Gastrocnemius medialis (tissue), 4 donors: ENCODE results near the gene ADORA2A. TPM values are rescaled to one million over a fixed set of nuclear protein-coding genes. Genes with fewer than 3 reads are reported as not detected.

Source experiments
- ATAC-seq, 2 donors: fragments of 150-250 bp; one replicate each; pipeline ENCODE4 v1.9.1; 2016
- DNase-seq, 2 donors: peaks; one replicate each; pipeline ENCODE4 v3.0.0-alpha.2; 2019
- H3K27ac ChIP-seq, 4 donors: fragments of 200-600 bp; sonication (generic); 1 replicate in 1 of 4; 2 replicates in 3 of 4; pipeline ENCODE4 v1.5.1; 2016 to 2018; ENCODE audit warnings: mild to moderate bottlenecking in 2 of 4, moderate library complexity in 1 of 4
- H3K27me3 ChIP-seq, 3 donors: fragments of 200-600 bp; sonication (generic) in 2 of 3; 1 replicate in 1 of 3; 2 replicates in 2 of 3; pipeline versions ENCODE4 v1.5.1 to v1.6.0; 2016 to 2019; ENCODE audit warnings: mild to moderate bottlenecking in 1 of 3, moderate library complexity in 1 of 3
- H3K36me3 ChIP-seq, 2 donors: fragments of 200-600 bp; sonication (generic) in 1 of 2; one replicate each; pipeline ENCODE4 v1.5.1; 2017 to 2018
- H3K4me1 ChIP-seq, 2 donors: fragments of 200-600 bp; sonication (generic) in 1 of 2; one replicate each; pipeline ENCODE4 v1.5.1; 2016 to 2017; ENCODE audit warnings: mild to moderate bottlenecking in 2 of 2
- H3K4me3 ChIP-seq, 4 donors: fragments of 200-600 bp; sonication (generic) in 3 of 4; 1 replicate in 1 of 4; 2 replicates in 3 of 4; pipeline ENCODE4 v1.5.1; 2016 to 2019; ENCODE audit warnings: mild to moderate bottlenecking in 2 of 4
- H3K9me3 ChIP-seq, 3 donors: fragments of 200-600 bp; sonication (generic) in 2 of 3; 1 replicate in 1 of 3; 2 replicates in 2 of 3; pipeline ENCODE4 v1.5.1; 2016 to 2019
- CTCF ChIP-seq, 5 experiments: fragments of 450-650 bp in 3 of 5; fragments of 200-600 bp in 2 of 5; sonication (generic) in 2 of 5; IDR thresholded peaks in 4 of 5; conservative IDR thresholded peaks in 1 of 5; 1 replicate in 4 of 5; 2 replicates in 1 of 5; pipeline ENCODE4 v1.5.1; 2016 to 2019; ENCODE audit warnings: antibody characterized with exemption in 5 of 5, mild to moderate bottlenecking in 3 of 5, moderate library complexity in 3 of 5
- POLR2A ChIP-seq, 2 donors: fragments of 450-650 bp; IDR thresholded peaks; one replicate each; pipeline ENCODE4 v1.6.1; 2017; ENCODE audit warnings: antibody characterized with exemption in 2 of 2, mild to moderate bottlenecking in 2 of 2, moderate library complexity in 2 of 2
- in situ Hi-C, 4 donors: fragments of 200-750 bp; cut with MboI; loops; one replicate each; pipeline versions ENCODE4 v1.15.0 to v1.8.0; 2017; ENCODE audit warnings: low sequenced_read_pairs in 4 of 4
- intact Hi-C: fragments of 100-400 bp; cut with DNase I; formaldehyde crosslinking; loops from one replicate; pipeline ENCODE4 v1.15.1; 2023; ENCODE audit warnings: low total_unique reads
- total RNA-seq, 4 donors: library from RNA; depleted of rRNA; stranded (reverse); fragments of >200 nt; gene quantifications; one replicate each; pipeline versions ENCODE4 v1.1.0 to v1.2.3, GENCODE V29; 2016

ADORA2A gene
- total RNA-seq, 4 donors from 2014 or later = 0.39 to 3.6 (median 1.2) TPM

GRCh38 chr22:24412274-24412673, 15.1 kb upstream of the ADORA2A start:
- H3K27ac ChIP-seq = peak overlapping the region in 1 of 4 donors; percentile 56
- no peak for TF ChIP-seq POLR2A (IDR thresholded peaks at IDR 0.05)
- no peak for ATAC-seq

GRCh38 chr22:24413271-24413670, 14.1 kb upstream of the ADORA2A start:
- intact Hi-C loops = no loop called here
- H3K36me3 ChIP-seq = peaks cover 0 to 37% of the 10 kb centered on the region in 2 donors

More at GRCh38 chr22:24412274-24412673, 15.1 kb upstream of the ADORA2A start:
- H3K4me1 ChIP-seq = peaks cover 9 to 14% of the 10 kb centered on the region in 2 donors
- H3K36me3 ChIP-seq = peaks cover 0 to 37% of the 10 kb centered on the region in 2 donors
- intact Hi-C loops (no loop called here), in situ Hi-C loops (loop anchor here in 1 of 4 donors (10.0 kb wide), 1 partner anchor 83 kb away; the partner anchor contains the start of gene UPB1)
- no peak overlapping the region for H3K4me3 ChIP-seq
- H3K27me3 ChIP-seq = no peaks in the 10 kb centered on the region
- H3K9me3 ChIP-seq = no peaks in the 10 kb centered on the region
- DNase-seq = no peak

DNA sequence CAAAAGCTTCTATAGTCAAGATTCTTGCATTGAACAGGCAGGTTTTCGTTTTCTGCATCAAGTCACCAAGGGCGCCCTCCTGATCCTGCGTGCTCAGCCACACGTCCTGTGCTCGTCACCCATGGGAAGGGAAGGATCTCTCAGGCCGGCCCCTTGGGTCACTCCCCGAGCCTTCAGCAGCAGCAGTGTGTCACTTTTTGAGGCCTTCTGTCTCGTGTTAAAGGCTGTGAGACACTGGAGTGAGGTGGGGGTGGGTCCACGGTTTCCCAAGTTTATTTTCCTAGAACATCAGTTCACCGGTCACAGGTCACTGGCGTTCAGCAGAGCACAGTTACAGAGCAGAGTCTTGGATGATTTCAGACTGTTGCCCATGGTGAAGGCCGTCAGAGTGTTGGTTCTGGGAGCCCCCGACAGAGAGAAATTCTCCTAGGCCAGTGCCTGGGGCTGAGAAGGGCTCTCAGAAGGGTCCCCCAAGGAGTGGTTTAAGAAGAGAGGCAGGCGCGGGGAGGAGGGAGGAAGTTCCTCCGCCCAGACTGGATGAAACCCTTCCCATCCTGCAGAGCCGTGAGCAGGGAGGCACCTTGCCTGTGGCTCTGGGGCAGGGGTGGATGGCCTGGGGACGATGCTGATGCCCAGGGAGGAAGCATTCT, 13.5 kb upstream of the ADORA2A start:
- Histone ChIP-seq H3K9me3 (no peaks in the 10 kb centered on the region), H3K27me3 (no peaks in the 10 kb centered on the region), H3K4me3 (no peak overlapping the region), H3K36me3 (peaks cover 0 to 37% of the 10 kb centered on the region in 2 donors), H3K27ac (peak overlapping the region in 3 of 4 donors; percentile 53 to 66 (median 56)), H3K4me1 (peaks cover 0 to under 1% of the 10 kb centered on the region in 2 donors)
- in situ Hi-C loops = loop anchor here in 1 of 4 donors (10.0 kb wide), 1 partner anchor 81 kb away; the partner anchor contains the start of gene UPB1
- intact Hi-C loops = no loop called here
- ATAC-seq (no peak), DNase-seq (no peak)
- no peak for TF ChIP-seq CTCF (IDR thresholded peaks at IDR 0.05 in 4 of 5, conservative IDR thresholded peaks at IDR 0.05 in 1 of 5)
- TF ChIP-seq POLR2A (IDR thresholded peaks at IDR 0.05) = no peak

More at GRCh38 chr22:24413271-24413670, 14.1 kb upstream of the ADORA2A start:
- no peak for ATAC-seq
- in situ Hi-C loops = loop anchor here in 1 of 4 donors (10.0 kb wide), 1 partner anchor 82 kb away; the partner anchor contains the start of gene UPB1
- H3K4me3 ChIP-seq = no peak overlapping the region
- H3K4me1 ChIP-seq = peaks cover 1 to 7% of the 10 kb centered on the region in 2 donors
- peak overlapping the region; percentile 37 to 66 (median 54) for H3K27ac ChIP-seq
- DNase-seq = no peak
- no peaks in the 10 kb centered on the region for H3K9me3 ChIP-seq
- H3K27me3 ChIP-seq = no peaks in the 10 kb centered on the region
- TF ChIP-seq CTCF (IDR thresholded peaks at IDR 0.05 in 4 of 5, conservative IDR thresholded peaks at IDR 0.05 in 1 of 5) = no peak
- TF ChIP-seq POLR2A (IDR thresholded peaks at IDR 0.05) = no peak

- TF ChIP-seq CTCF (IDR thresholded peaks at IDR 0.05 in 4 of 5, conservative IDR thresholded peaks at IDR 0.05 in 1 of 5) (no peak), POLR2A (IDR thresholded peaks at IDR 0.05) (no peak)
- DNase-seq (no peak), ATAC-seq (no peak)
- no peak overlapping the region for H3K4me3 ChIP-seq
- intact Hi-C loops = no loop called here
- peaks cover 0 to 37% of the 10 kb centered on the region in 2 donors for H3K36me3 ChIP-seq
- no peaks in the 10 kb centered on the region for H3K4me1 ChIP-seq
- no peaks in the 10 kb centered on the region for H3K9me3 ChIP-seq
- peak overlapping the region in 3 of 4 donors; percentile 28 to 58 (median 37) for H3K27ac ChIP-seq
- in situ Hi-C loops = loop anchor here in 1 of 4 donors (10.0 kb wide), 1 partner anchor 80 kb away; the partner anchor contains the start of gene UPB1
- no peaks in the 10 kb centered on the region for H3K27me3 ChIP-seq
These were observed 12.9 kb upstream of the ADORA2A start for GRCh38 chr22:24414523-24414922.
